Omental fat pad (tissue), 4 donors: ENCODE data around the gene AS3MT. TPM values are rescaled to one million over a fixed set of nuclear protein-coding genes. Genes with fewer than 3 reads are reported as not detected.
"Not testable (repeated sequence)": the region's sequence is repeated elsewhere in the genome, so short reads cannot be mapped to it uniquely, and the experiment has no call there.

Source experiments
- ATAC-seq: fragments of 150-250 bp; one replicate; pipeline ENCODE4 v1.9.1; 2016; ENCODE audit warnings: mild to moderate bottlenecking, moderate library complexity; ENCODE audit not compliant: low FRiP score
- DNase-seq: peaks from one replicate; pipeline ENCODE4 v3.0.0-alpha.2; 2019; ENCODE audit warnings: low spot score
- total RNA-seq, 4 donors: library from RNA; depleted of rRNA; stranded (reverse); fragments of >200 nt; gene quantifications; one replicate each; pipeline ENCODE4 v1.1.0, GENCODE V29; 2016
- TF ChIP-seq, protein P1 (sequence below), 3 donors: fragments of 450-650 bp; IDR thresholded peaks; one replicate each; pipeline ENCODE4 v1.5.1; 2016 to 2017; ENCODE audit warnings: antibody characterized with exemption in 3 of 3, mild to moderate bottlenecking in 3 of 3, moderate library complexity in 2 of 3

The AS3MT gene
- total RNA-seq, 4 donors from 2014 or later: 1.1 to 4.0 (median 1.7) TPM

- no peak for DNase-seq
- TF ChIP-seq, protein P1, sequence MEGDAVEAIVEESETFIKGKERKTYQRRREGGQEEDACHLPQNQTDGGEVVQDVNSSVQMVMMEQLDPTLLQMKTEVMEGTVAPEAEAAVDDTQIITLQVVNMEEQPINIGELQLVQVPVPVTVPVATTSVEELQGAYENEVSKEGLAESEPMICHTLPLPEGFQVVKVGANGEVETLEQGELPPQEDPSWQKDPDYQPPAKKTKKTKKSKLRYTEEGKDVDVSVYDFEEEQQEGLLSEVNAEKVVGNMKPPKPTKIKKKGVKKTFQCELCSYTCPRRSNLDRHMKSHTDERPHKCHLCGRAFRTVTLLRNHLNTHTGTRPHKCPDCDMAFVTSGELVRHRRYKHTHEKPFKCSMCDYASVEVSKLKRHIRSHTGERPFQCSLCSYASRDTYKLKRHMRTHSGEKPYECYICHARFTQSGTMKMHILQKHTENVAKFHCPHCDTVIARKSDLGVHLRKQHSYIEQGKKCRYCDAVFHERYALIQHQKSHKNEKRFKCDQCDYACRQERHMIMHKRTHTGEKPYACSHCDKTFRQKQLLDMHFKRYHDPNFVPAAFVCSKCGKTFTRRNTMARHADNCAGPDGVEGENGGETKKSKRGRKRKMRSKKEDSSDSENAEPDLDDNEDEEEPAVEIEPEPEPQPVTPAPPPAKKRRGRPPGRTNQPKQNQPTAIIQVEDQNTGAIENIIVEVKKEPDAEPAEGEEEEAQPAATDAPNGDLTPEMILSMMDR (IDR thresholded peaks at IDR 0.05): no peak
- no peak for ATAC-seq
Measured at GRCh38 chr10:102832248-102832647, 37.0 kb upstream of the AS3MT start.

DNA sequence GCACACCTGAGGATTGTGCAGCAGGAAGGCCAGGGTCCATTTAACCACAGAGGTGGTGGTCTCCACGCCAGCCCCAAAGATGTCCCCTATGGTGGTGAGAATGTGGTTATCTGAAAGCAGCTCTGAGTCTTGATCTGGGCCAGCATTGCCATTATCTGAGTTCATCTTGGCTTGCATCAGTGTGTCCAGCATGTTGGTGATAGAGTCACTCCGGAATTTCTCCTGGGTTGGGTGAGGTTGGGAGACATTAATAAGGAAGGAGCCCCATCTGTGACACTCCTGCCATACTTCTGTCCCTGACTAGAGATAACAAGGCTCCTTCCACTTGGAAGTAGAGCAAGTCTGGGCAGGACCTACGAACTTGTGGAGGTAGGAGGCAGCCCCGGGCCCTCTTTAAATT lies 36.3 kb upstream of the AS3MT start:
- ATAC-seq: no peak
- TF ChIP-seq, protein P1 (IDR thresholded peaks at IDR 0.05): no peak
- no peak for DNase-seq

GRCh38 chr10:102834143-102834542 lies 35.1 kb upstream of the AS3MT start:
- no peak for ATAC-seq
- no peak for DNase-seq
- TF ChIP-seq, protein P1 (IDR thresholded peaks at IDR 0.05): no peak

GRCh38 chr10:102835007-102835482 lies 34.2 kb upstream of the AS3MT start:
- DNase-seq: peak; percentile 63
- ATAC-seq: peak; percentile 82
- TF ChIP-seq, protein P1 (IDR thresholded peaks at IDR 0.05): peak in 1 of 3 donors; percentile 56

GRCh38 chr10:102837230-102837721 lies 32.0 kb upstream of the AS3MT start, which contains the start of gene CYP17A1:
TSS of gene CYP17A1 (minus strand) at chr10:102837413. CDS start at chr10:102837361, 52 bp downstream.
- TF ChIP-seq, protein P1 (IDR thresholded peaks at IDR 0.05): no peak
- peak; percentile 46 for ATAC-seq
- no peak for DNase-seq

GRCh38 chr10:102838276-102838927 lies 30.9 kb upstream of the AS3MT start:
- ATAC-seq, DNase-seq: not testable (repeated sequence)

DNA sequence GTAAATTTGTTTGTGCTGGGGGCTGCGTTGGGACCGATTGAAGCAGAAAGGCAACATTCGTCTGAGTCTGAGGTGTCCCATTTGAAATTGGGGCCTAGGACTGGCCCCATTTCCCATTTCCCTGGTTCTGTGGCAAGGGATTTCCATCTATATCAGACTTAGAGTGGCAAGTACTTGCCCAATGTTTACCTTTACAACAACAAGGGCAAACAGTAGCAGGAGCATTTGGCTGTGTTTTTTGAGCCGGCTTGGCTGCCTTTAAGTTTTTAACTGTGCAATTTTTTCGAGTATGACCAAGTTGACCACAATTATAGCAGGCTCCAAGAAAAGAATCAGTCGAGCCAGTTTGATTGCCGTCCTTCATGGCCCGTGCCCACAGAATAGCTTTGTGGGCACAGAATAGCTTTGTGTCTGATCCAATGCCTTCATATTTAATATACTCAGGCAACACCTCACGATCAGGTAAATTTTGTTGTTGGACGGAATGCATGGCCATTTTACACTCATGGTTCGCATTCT lies 27.4 kb upstream of the AS3MT start:
- no peak for ATAC-seq
- DNase-seq: no peak
- TF ChIP-seq, protein P1 (IDR thresholded peaks at IDR 0.05): no peak

GRCh38 chr10:102843139-102843538 lies 26.1 kb upstream of the AS3MT start:
- not testable (repeated sequence) for ATAC-seq, DNase-seq

DNA sequence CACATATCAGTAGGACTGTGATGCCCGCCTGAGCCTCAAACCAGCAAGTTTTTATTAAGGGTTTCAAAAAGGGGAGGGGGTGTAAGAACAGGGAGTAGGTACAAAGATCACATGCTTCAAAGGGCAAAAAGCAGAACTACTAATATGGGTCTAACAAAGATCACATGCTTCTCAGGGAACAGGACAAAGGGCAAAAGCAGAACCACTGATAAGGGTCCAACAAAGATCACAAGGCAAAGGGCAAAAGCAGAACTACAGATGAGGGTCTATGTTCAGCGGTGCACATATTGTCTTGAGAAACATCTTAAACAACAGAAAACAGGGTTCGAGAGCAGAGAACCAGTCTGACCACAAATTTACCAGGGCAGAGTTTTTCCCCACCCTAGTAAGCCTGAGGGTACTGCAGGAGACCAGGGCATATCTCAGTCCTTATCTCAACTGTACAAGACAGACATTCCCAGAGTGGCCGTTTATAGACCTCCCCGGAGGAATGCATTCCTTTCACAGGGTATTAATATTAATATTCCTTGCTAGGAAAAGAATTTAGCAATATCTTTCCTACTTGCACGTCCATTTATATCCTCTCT lies 25.0 kb upstream of the AS3MT start:
- not testable (repeated sequence) for DNase-seq, ATAC-seq
